ENCODE measurements around the gene TFAP2B. TPM values are rescaled to one million over a fixed set of nuclear protein-coding genes. Genes with fewer than 3 reads are reported as not detected.

TFAP2B gene
- total RNA-seq, 2 donors from 2014 or later: not detected

DNA sequence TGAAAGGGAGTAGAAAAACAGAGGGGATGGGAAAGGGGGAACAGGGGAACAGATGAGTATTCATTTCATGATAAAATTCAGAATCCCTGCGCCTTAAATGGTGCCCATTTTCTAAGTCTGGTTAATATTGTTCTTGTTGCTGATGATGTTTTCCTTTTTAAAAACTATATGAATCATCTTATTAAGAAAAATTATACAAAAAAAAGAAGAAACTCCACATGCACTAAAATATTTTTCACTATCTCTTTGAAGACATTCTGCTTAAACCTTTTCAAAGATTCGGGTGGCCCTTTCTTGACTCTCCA, 1.1 kb upstream of the TFAP2B start:
- Mint-ChIP-seq H3K36me3 (ENCODE audit: low read depth) (no peaks in the 10 kb centered on the region), H3K27ac (no peak overlapping the region), H3K4me3 (no peak overlapping the region), H3K27me3 (ENCODE audit: insufficient read depth) (peaks cover 95% of the 10 kb centered on the region), H3K4me1 (peaks cover 22% of the 10 kb centered on the region), H3K9me3 (peaks cover 1% of the 10 kb centered on the region)
- Histone ChIP-seq H3K4me3 (ENCODE audit: low read length) (no peak overlapping the region), H3K9ac (ENCODE audit: extremely low read depth, low read length, poor library complexity, severe bottlenecking) (no peak overlapping the region), H3K9me3 (ENCODE audit: control insufficient read depth, low read length) (no peaks in the 10 kb centered on the region), H3K27ac (ENCODE audit: low read depth, low read length) (no peak overlapping the region), H3K4me1 (ENCODE audit: control insufficient read depth, insufficient read depth, low read length) (no peaks in the 10 kb centered on the region), H3K27me3 (ENCODE audit: control insufficient read depth, insufficient read depth, low read length, poor library complexity, severe bottlenecking) (peaks cover 100% of the 10 kb centered on the region), H3K36me3 (ENCODE audit: control insufficient read depth, insufficient read depth, low read length) (no peaks in the 10 kb centered on the region)
- no peak for TF ChIP-seq CTCF (conservative IDR thresholded peaks at IDR 0.05)
- no peak for DNase-seq
- WGBS, 2 experiments (ENCODE audit: insufficient coverage in 1 of 2, insufficient read length in 1 of 2): 24 to 37% methylated on average over 2 of the region's 2 CpGs

DNA sequence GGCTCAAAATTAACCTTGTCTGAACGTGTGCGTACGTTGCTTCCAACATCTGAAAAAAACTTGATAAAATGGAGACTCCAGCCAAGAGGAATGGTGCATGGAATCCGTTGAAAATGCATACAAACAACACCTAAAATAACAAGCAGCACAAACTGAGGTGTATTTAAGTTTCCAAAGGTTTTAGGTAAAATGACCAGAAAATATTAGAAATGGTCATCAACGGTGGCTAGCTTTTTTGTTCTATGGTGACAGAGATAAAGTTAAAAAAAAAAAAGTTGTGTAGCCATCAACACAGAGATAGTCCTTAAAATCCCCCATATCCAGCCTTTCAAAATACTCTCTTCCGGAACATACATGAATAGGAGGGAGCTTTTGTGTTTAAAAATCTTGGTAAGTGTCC, 651 bp upstream of the TFAP2B start:
- Mint-ChIP-seq H3K4me1 (peaks cover 24% of the 10 kb centered on the region), H3K36me3 (ENCODE audit: low read depth) (no peaks in the 10 kb centered on the region), H3K9me3 (peaks cover 1% of the 10 kb centered on the region), H3K27me3 (ENCODE audit: insufficient read depth) (peaks cover 97% of the 10 kb centered on the region), H3K27ac (no peak overlapping the region), H3K4me3 (no peak overlapping the region)
- Histone ChIP-seq H3K9me3 (ENCODE audit: control insufficient read depth, low read length) (no peaks in the 10 kb centered on the region), H3K4me3 (ENCODE audit: low read length) (no peak overlapping the region), H3K9ac (ENCODE audit: extremely low read depth, low read length, poor library complexity, severe bottlenecking) (no peak overlapping the region), H3K27me3 (ENCODE audit: control insufficient read depth, insufficient read depth, low read length, poor library complexity, severe bottlenecking) (peaks cover 100% of the 10 kb centered on the region), H3K4me1 (ENCODE audit: control insufficient read depth, insufficient read depth, low read length) (no peaks in the 10 kb centered on the region), H3K27ac (ENCODE audit: low read depth, low read length) (no peak overlapping the region), H3K36me3 (ENCODE audit: control insufficient read depth, insufficient read depth, low read length) (no peaks in the 10 kb centered on the region)
- WGBS, 2 experiments (ENCODE audit: insufficient coverage in 1 of 2, insufficient read length in 1 of 2): 1% methylated on average over 6 of the region's 6 CpGs; no CpG with 5 or more reads in 1 of the 2 experiments
- DNase-seq: no peak
- no peak for TF ChIP-seq CTCF (conservative IDR thresholded peaks at IDR 0.05)

GRCh38 chr6:50819466-50819903, 814 bp downstream of the TFAP2B start:
- TF ChIP-seq CTCF (conservative IDR thresholded peaks at IDR 0.05): no peak
- H3K36me3 ChIP-seq (ENCODE audit: control insufficient read depth, insufficient read depth, low read length): no peaks in the 10 kb centered on the region
- Mint-ChIP-seq H3K4me1 (peaks cover 31% of the 10 kb centered on the region), H3K36me3 (ENCODE audit: low read depth) (no peaks in the 10 kb centered on the region), H3K27ac (no peak overlapping the region), H3K9me3 (peaks cover 1% of the 10 kb centered on the region), H3K27me3 (ENCODE audit: insufficient read depth) (peaks cover 97% of the 10 kb centered on the region), H3K4me3 (peak overlapping the region; percentile 42)
- 0 to 1% methylated on average over 10 to 45 of the region's 45 CpGs for WGBS, 2 experiments (ENCODE audit: insufficient coverage in 1 of 2, insufficient read length in 1 of 2)
- H3K27ac ChIP-seq (ENCODE audit: low read depth, low read length): no peak overlapping the region
- no peak for DNase-seq
- peaks cover 100% of the 10 kb centered on the region for H3K27me3 ChIP-seq (ENCODE audit: control insufficient read depth, insufficient read depth, low read length, poor library complexity, severe bottlenecking)
- no peak overlapping the region for H3K9ac ChIP-seq (ENCODE audit: extremely low read depth, low read length, poor library complexity, severe bottlenecking)
- H3K4me1 ChIP-seq (ENCODE audit: control insufficient read depth, insufficient read depth, low read length): no peaks in the 10 kb centered on the region
- H3K9me3 ChIP-seq (ENCODE audit: control insufficient read depth, low read length): no peaks in the 10 kb centered on the region
- no peak overlapping the region for H3K4me3 ChIP-seq (ENCODE audit: low read length)

All from endodermal cell (in vitro differentiated cells).